ENCODE measurements around the gene KPNA1.

The KPNA1 gene

GRCh38 chr3:122514123-122515019 lies at the start of gene KPNA1:
Gene KPNA1 (minus strand): TSS chr3:122514939. CDS start chr3:122496565, 18,374 bp downstream.
- peak; percentile 92 for DNase-seq

DNA sequence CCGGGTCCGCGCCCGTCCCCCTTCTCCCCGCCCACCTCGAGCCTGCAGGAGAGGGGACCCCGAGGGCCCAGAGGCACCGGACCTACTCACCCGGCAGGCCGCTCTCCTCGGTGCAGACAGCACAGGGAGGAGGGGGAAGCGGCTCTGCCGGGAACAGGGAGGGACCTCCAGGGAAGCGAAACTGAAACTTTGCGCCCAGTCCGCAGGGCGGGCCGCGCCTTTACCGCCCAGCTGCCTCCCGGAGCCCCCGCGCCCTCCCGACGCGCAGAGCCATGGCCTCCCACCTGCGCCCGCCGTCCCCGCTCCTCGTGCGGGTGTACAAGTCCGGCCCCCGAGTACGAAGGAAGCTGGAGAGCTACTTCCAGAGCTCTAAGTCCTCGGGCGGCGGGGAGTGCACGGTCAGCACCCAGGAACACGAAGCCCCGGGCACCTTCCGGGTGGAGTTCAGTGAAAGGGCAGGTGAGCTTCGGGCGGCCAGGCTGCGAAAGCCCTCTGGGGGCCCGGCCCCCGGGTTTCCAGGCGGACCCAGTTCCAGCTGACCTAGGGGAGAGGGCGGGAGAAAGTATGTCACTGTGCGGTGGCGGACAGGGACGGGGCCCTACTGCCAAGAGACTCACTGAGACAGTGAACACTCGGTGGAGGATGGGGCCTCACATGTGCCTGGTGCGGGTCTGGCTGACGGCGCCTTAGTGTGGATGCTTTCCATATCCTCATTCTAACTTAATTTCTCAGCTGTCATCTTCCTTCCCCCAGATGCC lies 49.6 kb upstream of the KPNA1 start, which contains the start of the genes DTX3L and PARP9:
TSS of gene DTX3L (plus strand) at position 184 of the 758 bp plus-strand sequence. CDS start at position 273, 89 bp downstream.
TSS of gene PARP9 (minus strand) at position 146 of the 758 bp plus-strand sequence. CDS start 4,680 bp downstream, outside the sequence.
- peak; percentile 85 for DNase-seq

GRCh38 chr3:122563717-122564025 lies 48.9 kb upstream of the KPNA1 start:
- DNase-seq = peak; percentile 54

DNA sequence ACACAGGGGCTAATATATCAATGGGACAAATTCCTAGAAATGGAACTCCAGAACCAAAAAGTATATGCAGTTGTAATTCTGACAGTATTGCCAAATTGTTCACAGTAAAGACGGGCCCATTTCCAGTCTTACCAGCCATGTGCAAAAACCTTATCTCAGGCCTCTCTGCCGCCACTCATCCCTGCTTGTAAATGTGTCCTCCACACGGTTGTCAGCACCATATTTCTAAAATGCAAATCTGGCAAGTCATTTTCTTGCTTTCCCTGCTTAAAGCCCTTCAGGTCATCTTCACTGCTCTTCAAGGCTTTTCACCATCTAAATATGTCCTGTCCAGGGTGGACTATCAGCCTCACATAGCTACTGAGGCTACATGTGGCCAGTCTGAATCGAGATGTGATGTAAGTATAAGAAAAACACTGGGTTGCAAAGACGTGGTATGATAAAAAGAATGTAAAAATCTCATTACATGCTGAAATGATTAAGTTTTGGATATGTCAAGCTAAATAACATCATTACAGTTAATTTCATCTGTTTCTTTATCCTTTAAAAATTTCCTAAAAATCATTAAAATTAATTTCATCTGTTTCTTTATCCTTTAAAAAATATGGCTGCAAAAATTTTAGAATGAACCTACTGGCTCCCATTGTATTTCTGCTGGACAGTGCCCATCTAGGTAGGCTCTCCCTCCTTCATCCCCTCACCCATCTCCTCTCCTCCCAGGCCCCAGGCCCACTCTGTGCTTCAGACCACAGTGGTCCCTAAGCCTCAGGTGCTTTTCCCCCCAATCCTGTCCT lies 48.4 kb upstream of the KPNA1 start:
- DNase-seq = no peak

DNA sequence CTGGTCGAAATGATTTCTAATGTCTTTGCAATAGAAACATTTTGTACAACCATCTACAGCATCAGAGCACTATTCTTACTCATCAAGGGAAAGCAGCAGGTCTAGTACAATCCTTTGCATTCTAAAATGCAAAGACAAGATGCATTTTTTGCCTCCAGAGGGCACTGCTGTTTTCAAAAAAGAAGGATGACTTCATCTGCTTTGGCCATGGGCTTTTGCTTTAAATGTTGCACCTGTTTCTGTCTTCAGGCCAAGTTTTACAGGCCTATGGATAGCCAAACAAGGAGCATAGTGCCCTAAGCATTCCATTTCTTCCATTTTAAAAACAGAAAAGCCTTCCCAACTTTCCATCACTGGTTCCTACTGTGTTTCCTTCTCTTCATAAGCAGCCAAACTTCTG lies 45.9 kb upstream of the KPNA1 start:
- DNase-seq = no peak

DNA sequence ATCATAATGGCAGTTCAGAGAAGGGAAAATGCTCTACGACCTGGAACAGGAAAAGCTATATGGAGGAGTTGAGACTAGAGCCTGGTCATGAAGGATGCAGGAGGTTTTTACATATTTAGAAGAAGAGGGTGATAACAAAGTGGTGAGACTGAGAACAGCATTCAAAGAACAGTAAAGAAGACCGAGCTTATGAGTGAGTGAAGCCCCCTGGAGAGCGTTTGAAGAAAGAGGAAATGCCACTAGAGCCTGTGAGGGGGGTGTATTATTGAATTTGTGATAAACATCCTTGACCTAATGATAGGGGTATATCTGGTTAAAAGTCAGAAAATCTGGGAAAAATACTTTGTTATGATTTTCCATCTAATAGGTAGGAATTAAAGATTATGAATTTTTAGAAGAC lies 45.2 kb upstream of the KPNA1 start:
- DNase-seq = no peak

GRCh38 chr3:122558605-122559004 lies 43.9 kb upstream of the KPNA1 start:
- DNase-seq = no peak

- DNase-seq = no peak
Measured at GRCh38 chr3:122557356-122557755, 42.6 kb upstream of the KPNA1 start.

- DNase-seq = no peak
Measured at GRCh38 chr3:122555275-122556071, 40.7 kb upstream of the KPNA1 start.

DNA sequence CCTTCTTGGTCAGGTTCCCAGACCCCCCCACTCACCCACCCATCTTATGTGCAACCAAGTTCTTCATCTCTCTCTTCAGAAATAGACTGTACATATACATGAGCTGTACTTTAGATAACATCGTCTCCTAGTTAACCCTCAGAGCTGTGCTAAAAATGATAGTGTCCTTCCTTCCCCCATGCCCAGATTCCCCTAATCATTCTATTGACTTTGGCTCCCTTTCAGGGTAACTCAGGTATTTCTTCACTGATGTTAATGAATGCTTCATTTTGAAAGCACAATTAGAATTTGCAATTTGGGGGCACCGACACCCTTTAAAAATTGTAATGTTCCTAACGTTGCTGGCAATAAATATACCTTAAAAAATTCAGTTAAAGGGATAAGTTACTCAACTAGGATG lies 38.4 kb upstream of the KPNA1 start:
- DNase-seq = no peak

DNA sequence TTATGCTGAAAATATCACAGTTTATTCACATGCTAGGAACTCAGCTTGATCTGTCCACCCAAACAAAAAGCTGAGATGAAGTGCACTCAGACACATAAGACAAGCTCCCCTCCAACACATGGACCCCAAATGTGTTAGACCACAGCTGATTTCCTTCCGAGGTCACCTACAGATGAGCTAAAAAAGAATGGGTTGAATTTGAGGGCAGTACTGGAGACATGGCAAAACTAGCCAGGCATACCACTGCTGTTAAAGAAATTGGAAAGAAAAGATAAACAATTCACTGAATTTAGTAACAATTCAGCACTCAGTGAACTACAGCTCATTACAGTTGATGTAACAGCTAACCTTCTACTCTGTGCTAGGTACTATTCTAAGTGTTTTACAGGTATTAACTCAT lies 33.9 kb upstream of the KPNA1 start:
- DNase-seq = no peak

DNA sequence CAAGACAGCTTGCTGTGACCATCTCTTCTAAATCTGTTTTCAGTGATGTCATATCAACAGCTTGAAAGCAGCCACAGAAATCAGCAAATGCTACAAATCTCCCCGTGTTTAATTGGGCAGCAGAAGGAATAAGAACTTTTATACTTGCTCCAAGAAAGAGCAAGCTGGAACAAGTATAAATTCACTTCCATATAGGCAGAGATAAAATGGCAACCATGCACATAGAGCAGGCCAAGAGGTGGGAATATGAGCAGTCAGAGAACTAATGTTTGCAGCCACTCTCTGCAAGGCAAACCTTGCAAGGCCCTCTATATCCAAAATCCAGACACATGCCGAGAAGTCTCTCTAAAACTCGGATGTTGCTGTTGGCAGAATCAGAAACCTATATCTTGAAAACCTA lies 33.3 kb upstream of the KPNA1 start:
- no peak for DNase-seq

GRCh38 chr3:122546151-122546550 lies 31.4 kb upstream of the KPNA1 start:
- no peak for DNase-seq

GRCh38 chr3:122538956-122539490 lies 24.3 kb upstream of the KPNA1 start:
- DNase-seq = no peak

GRCh38 chr3:122536632-122537001 lies 21.9 kb upstream of the KPNA1 start:
- DNase-seq = no peak

- no peak for DNase-seq
Measured at GRCh38 chr3:122535964-122536631, 21.4 kb upstream of the KPNA1 start.

DNA sequence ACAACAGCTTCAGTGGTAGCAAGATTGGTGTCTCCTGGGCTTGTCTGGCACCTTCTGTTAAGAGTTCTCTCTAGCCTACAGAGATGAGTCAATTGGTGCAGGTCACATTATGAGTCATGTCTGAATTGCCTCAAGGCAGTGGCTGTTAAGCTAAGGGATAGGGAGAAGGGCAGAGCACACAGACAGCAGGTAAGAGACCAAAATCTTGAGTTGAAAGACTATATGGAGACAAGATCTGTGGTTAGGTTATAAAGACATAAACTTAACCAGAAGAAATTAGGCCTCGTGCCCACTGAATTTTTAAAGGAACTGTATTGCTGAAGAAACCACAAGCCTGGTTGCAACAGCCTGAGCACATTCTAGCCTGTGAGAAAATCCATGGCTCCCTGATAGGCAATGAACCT lies 19.2 kb upstream of the KPNA1 start:
- DNase-seq = no peak

DNA sequence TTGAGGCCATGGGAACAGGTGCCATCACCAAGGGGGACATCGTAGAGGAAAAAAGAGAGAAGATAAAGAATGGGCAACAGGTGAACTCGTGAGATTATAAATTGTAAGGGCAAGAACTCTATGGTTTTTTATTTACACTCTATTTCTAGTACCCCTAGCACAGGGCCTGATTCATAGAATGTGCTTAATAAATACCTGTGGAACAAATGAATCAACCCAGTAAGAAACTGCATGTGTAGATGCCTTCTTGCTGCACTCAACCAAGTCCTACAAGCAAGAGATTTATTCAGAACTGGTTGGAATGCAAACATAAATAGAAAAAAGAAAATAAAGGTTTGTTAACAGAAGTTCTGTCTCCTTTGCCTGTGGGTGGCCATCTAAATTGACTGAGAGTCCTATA lies 18.7 kb upstream of the KPNA1 start:
- DNase-seq = no peak

GRCh38 chr3:122530164-122530563 lies 15.4 kb upstream of the KPNA1 start:
- DNase-seq = no peak

DNA sequence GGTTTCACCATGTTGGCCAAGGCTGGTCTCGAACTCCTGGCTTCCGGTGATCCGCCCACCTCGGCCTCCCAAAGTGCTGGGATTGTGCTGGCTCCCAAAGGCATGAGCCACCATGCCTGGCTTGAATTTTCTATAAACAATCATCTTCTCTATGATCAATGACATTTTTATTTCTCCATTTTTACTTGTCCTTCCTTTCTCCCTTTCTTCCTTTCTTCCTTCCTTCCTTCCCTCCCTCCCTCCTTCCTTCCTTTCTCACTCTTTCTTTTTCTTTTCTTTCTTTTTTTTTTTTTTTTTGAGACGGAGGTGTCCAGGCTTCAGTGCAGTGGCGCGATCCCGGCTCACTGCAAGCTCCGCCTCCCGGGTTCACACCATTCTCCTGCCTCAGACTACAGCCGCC lies 8.6 kb upstream of the KPNA1 start:
- DNase-seq = no peak

DNA sequence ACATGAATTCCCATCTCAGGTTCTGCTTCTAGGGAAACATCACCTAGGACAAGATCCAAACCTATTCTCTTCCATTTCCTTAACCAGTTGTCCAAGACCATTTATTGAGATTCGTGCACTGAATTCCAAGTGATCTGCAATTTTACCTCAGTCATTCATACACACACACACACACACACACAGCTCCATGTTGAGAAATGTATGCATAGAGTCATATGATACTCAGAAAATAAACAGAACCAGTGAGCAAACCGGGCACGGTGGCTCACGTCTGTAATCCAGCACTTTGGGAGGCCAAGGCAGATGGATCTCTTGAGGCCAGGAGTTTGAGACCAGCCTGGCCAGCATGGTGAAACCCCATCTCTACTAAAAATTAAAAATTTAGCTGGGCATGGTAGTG lies 6.1 kb upstream of the KPNA1 start:
- DNase-seq = no peak

DNA sequence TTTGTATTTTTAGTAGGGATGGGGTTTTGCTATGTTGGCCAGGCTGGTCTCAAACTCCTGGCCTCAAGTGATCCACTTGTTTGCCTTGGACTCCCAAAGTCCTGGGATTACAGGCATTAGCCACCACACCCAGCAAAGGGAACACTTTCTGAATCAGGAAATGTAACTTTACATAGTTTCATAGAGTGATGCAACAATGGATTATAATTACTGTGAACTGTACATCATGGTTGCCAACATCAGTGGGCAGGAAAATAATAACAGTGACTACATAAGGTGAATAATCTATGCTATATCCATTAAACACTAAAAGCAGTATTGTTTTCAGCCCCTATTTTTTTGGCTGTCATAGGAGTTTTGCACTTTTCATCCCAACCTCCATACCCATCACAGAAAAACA lies 5.0 kb upstream of the KPNA1 start:
- DNase-seq = no peak
